ENCODE measurements around the gene NR0B2. TPM values are rescaled to one million over a fixed set of nuclear protein-coding genes. Genes with fewer than 3 reads are reported as not detected.
"Not testable (repeated sequence)": the region's sequence is repeated elsewhere in the genome, so short reads cannot be mapped to it uniquely, and the experiment has no call there.

Gene NR0B2
- total RNA-seq, 8 experiments from 2014 or later = 0.24 TPM; not detected in 7

DNA sequence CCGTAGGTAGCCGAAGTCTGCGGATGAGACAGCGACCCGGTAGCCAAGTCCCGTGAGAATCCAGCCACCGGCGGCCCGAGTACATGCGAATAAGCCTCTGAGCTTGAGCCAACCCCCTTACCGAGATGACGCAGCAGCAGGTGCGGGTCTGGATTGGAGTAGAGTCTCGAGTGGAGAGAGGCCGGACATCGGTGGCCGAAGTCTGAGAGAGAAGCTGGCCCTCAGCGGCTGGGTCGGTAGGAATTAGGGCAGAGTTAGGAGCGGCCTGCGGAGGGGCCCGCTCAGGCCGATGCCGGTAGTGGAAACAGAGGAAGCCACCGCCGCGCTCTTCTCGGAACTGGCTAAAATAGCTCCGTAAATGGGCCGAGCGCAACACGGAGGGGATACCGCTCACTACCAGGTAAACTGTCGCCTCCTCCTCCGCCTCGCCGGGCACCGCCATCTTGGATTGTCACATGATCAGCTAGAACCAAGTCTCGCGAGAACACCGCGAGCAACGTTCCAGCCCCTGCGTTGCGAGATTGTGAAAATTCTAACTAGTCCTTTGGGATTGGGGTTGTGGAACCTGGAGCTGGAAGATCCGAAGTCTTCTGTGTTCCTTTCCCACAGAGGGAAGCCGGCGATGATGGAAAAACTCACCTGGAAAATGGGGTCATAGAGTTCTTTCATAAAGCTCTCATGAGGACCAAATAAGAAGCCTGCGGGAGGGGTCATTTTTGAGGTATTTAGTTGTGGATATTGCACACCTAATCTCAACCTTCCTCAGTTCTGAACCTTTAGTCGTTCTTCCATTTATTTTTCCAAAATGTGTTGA, 13.6 kb downstream of the NR0B2 start, which contains the start of gene GPATCH3:
GPATCH3 (minus strand) TSS at position 467 of the 814 bp plus-strand sequence; CDS start at position 442, 25 bp downstream.
- in situ Hi-C loops (cut with MboI; ENCODE audit: low pct_unique_long_range_greater_than_20kb in 2 of 9, low sequenced_read_pairs in 9 of 9, unreplicated experiment in 9 of 9) = no loop called here
- Histone ChIP-seq H3K4me3 (peak within 1 kb of the TSS; percentile 81 to 99 (median 94)), H3K27ac (peak within 1 kb of the TSS; percentile 57 to 67), H3K4me1 (replicated peaks in 1 of 2) (peaks cover 9 to 11% of the 10 kb centered on the region in 2 donors)
- 0 to 2% (median 1%) methylated on average over 8 to 50 of the region's 50 CpGs for WGBS, 10 experiments
- peak; percentile 89 to 97 (median 94) for ATAC-seq (replicated peaks in 6 of 8)

GRCh38 chr1:26897351-26897750, 16.4 kb downstream of the NR0B2 start:
- in situ Hi-C loops (cut with MboI; ENCODE audit: low pct_unique_long_range_greater_than_20kb in 2 of 9, low sequenced_read_pairs in 9 of 9, unreplicated experiment in 9 of 9) = no loop called here
- no peak for ATAC-seq (replicated peaks in 6 of 8)
- Histone ChIP-seq H3K27ac (no peak overlapping the region), H3K4me1 (replicated peaks in 1 of 2) (peaks cover 9 to 11% of the 10 kb centered on the region in 2 donors), H3K4me3 (no peak overlapping the region)
- 83 to 100% (median 97%) methylated on average over 1 to 9 of the region's 9 CpGs; no CpG with 5 or more reads in 3 of the 10 experiments for WGBS, 10 experiments

- Histone ChIP-seq H3K4me3 (no peak overlapping the region), H3K4me1 (replicated peaks in 1 of 2) (peaks cover 11 to 12% of the 10 kb centered on the region in 2 donors), H3K27ac (no peak overlapping the region)
- ATAC-seq (replicated peaks in 6 of 8) = no peak
- in situ Hi-C loops (cut with MboI; ENCODE audit: low pct_unique_long_range_greater_than_20kb in 2 of 9, low sequenced_read_pairs in 9 of 9, unreplicated experiment in 9 of 9) = no loop called here
- 81 to 100% (median 93%) methylated on average over 1 to 13 of the region's 13 CpGs; no CpG with 5 or more reads in 1 of the 10 experiments for WGBS, 10 experiments
These were observed 19.5 kb downstream of the NR0B2 start for GRCh38 chr1:26894263-26894662.

GRCh38 chr1:26890467-26890796, 23.3 kb downstream of the NR0B2 start:
- peak; percentile 41 to 58 (median 51) for ATAC-seq (replicated peaks in 6 of 8)
- in situ Hi-C loops (cut with MboI; ENCODE audit: low pct_unique_long_range_greater_than_20kb in 2 of 9, low sequenced_read_pairs in 9 of 9, unreplicated experiment in 9 of 9) = no loop called here
- WGBS, 10 experiments = 0 to 23% (median 7%) methylated on average over 3 to 10 of the region's 12 CpGs; no CpG with 5 or more reads in 5 of the 10 experiments

DNA sequence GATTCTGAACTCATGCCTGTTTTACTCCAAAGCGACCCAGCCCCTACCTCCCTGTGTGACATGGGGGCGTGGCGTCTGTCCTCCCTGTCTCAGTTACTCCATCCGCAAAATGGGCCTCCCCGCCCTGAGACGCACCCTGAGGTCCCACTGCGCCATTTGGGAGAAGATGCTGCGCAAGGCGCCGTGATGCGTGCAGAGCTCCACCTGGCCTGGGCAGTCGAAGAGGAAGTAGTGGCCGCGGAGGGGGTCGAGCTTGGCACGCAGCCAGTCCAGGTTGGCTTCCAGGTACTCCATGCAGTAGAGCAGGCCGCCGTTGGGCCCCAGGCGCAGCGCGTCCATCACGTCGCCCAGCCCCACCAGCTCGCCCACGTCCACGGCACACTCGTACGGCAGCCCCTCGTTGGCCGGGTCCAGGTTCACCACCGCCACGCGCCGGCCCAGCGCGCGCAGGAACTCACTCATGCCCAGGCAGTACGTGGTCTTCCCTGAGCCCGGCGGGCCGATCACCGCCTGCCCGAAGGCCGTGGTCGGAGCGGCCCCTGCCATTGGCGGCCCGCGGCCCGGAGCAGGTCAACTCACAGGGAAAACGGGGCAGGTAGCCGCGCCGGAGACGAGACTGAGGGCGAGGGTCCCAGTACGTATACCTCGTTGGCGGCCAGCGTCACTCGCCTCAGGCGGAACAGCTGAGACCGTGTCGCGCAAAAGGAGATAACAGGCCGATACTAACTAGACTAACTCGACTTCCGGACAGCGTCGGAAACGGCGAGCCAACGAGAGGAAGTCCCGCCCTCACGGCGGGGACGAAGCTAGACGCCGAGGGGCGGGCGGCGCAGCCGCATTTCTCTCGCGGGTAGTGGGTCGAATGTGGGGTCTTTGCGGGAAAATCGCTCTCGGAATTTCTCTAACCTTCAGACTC, 24.0 kb downstream of the NR0B2 start, which contains the start of gene GPN2:
GPN2 (minus strand) TSS at position 733 of the 916 bp plus-strand sequence; CDS start at position 546, 187 bp downstream.
- Histone ChIP-seq H3K4me3 (peak within 1 kb of the TSS; percentile 63 to 97 (median 84)), H3K27ac (peak within 1 kb of the TSS; percentile 67 to 88), H3K4me1 (replicated peaks in 1 of 2) (peaks cover 11 to 12% of the 10 kb centered on the region in 2 donors)
- in situ Hi-C loops (cut with MboI; ENCODE audit: low pct_unique_long_range_greater_than_20kb in 2 of 9, low sequenced_read_pairs in 9 of 9, unreplicated experiment in 9 of 9) = no loop called here
- WGBS, 10 experiments = 0 to 13% (median 5%) methylated on average over 2 to 43 of the region's 89 CpGs; no CpG with 5 or more reads in 1 of the 10 experiments
- ATAC-seq (replicated peaks in 6 of 8) = peak; percentile 92 to 96 (median 94)

More at GRCh38 chr1:26890467-26890796, 23.3 kb downstream of the NR0B2 start:
- Histone ChIP-seq H3K4me3 (peak overlapping the region; percentile 63 to 97 (median 84)), H3K4me1 (replicated peaks in 1 of 2) (peaks cover 11 to 12% of the 10 kb centered on the region in 2 donors), H3K27ac (peak overlapping the region; percentile 67 to 88)

GRCh38 chr1:26888231-26888630, 25.5 kb downstream of the NR0B2 start:
- H3K4me3 ChIP-seq = no peak overlapping the region
- H3K27ac ChIP-seq = no peak overlapping the region
- ATAC-seq (replicated peaks in 6 of 8) = no peak
- in situ Hi-C loops (cut with MboI; ENCODE audit: low pct_unique_long_range_greater_than_20kb in 2 of 9, low sequenced_read_pairs in 9 of 9, unreplicated experiment in 9 of 9) = no loop called here
- 57 to 100% (median 100%) methylated on average over 1 of the region's 1 CpG; no CpG with 5 or more reads in 5 of the 10 experiments for WGBS, 10 experiments
- peaks cover 11 to 12% of the 10 kb centered on the region in 2 donors for H3K4me1 ChIP-seq (replicated peaks in 1 of 2)

GRCh38 chr1:26887125-26887524, 26.6 kb downstream of the NR0B2 start:
- no peak for ATAC-seq (replicated peaks in 6 of 8)
- in situ Hi-C loops (cut with MboI; ENCODE audit: low pct_unique_long_range_greater_than_20kb in 2 of 9, low sequenced_read_pairs in 9 of 9, unreplicated experiment in 9 of 9) = no loop called here
- Histone ChIP-seq H3K27ac (no peak overlapping the region), H3K4me1 (replicated peaks in 1 of 2) (peaks cover 11 to 12% of the 10 kb centered on the region in 2 donors), H3K4me3 (no peak overlapping the region)
- WGBS, 10 experiments = 71 to 100% (median 100%) methylated on average over 1 of the region's 1 CpG; no CpG with 5 or more reads in 5 of the 10 experiments

GRCh38 chr1:26882696-26883463, 30.9 kb downstream of the NR0B2 start:
- H3K4me3 ChIP-seq = no peak overlapping the region
- no peak overlapping the region for H3K27ac ChIP-seq
- WGBS, 10 experiments = 42 to 100% (median 89%) methylated on average over 2 to 5 of the region's 5 CpGs; no CpG with 5 or more reads in 1 of the 10 experiments
- H3K4me1 ChIP-seq (replicated peaks in 1 of 2) = no peaks in the 10 kb centered on the region
- in situ Hi-C loops (cut with MboI; ENCODE audit: low pct_unique_long_range_greater_than_20kb in 2 of 9, low sequenced_read_pairs in 9 of 9, unreplicated experiment in 9 of 9) = no loop called here
- peak in 1 of 8 experiments; percentile 45 for ATAC-seq (replicated peaks in 6 of 8)

DNA sequence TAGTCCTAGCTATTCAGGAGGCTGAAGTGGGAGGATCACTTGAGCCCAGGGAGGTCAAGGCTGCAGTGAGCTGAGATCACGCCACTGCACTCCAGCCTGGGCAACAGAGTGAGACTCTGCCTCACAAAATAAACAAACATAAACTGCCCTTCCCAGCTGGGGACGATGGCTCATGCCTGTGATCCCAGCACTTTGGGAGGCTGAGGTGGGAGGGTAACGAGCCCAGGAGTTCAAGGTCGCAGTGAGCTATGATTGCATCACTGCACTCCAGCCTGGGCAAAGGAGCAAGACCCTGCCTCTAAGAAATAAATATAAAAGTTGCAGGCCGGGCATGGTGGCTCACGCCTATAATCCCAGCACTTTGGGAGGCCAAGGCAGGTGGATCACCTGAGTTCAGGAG, 32.2 kb downstream of the NR0B2 start:
- H3K27ac ChIP-seq; in situ Hi-C loops (cut with MboI; ENCODE audit: low pct_unique_long_range_greater_than_20kb in 2 of 9, low sequenced_read_pairs in 9 of 9, unreplicated experiment in 9 of 9); H3K4me1 ChIP-seq (replicated peaks in 1 of 2); H3K4me3 ChIP-seq; ATAC-seq (replicated peaks in 6 of 8): not testable (repeated sequence)
- WGBS, 10 experiments = 60 to 100% (median 89%) methylated on average over 1 to 6 of the region's 6 CpGs; no CpG with 5 or more reads in 1 of the 10 experiments

GRCh38 chr1:26879793-26880192, 34.0 kb downstream of the NR0B2 start:
- Histone ChIP-seq H3K27ac (no peak overlapping the region), H3K4me3 (no peak overlapping the region), H3K4me1 (replicated peaks in 1 of 2) (no peaks in the 10 kb centered on the region)
- in situ Hi-C loops (cut with MboI; ENCODE audit: low pct_unique_long_range_greater_than_20kb in 2 of 9, low sequenced_read_pairs in 9 of 9, unreplicated experiment in 9 of 9) = no loop called here
- ATAC-seq (replicated peaks in 6 of 8) = peak in 1 of 8 experiments; percentile 7
- 83 to 100% (median 90%) methylated on average over 1 to 4 of the region's 4 CpGs; no CpG with 5 or more reads in 3 of the 10 experiments for WGBS, 10 experiments

DNA sequence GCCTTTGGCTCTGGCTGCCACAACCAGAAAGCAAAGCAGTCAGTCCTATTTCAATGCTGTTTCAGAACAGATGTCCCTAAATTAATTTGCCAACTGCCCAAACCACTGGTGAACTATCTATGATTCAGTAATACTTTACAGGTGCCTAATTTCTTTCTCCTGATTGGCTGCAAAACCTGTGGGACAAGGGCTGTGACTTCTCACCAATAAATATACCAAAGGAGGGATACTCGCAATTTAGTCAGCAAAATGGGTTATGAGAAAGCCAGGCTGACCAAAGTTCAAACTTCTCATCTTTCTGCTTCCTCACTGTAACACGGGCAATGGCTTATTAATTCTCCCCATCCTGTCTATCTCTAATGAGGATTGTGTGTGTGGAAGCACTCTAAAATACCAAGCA, 36.4 kb downstream of the NR0B2 start:
- in situ Hi-C loops (cut with MboI; ENCODE audit: low pct_unique_long_range_greater_than_20kb in 2 of 9, low sequenced_read_pairs in 9 of 9, unreplicated experiment in 9 of 9) = no loop called here

GRCh38 chr1:26874896-26875295, 38.9 kb downstream of the NR0B2 start:
- Histone ChIP-seq H3K4me3 (no peak overlapping the region), H3K4me1 (replicated peaks in 1 of 2) (no peaks in the 10 kb centered on the region), H3K27ac (no peak overlapping the region)
- WGBS, 10 experiments = 55 to 86% (median 72%) methylated on average over 1 to 4 of the region's 4 CpGs; no CpG with 5 or more reads in 2 of the 10 experiments
- in situ Hi-C loops (cut with MboI; ENCODE audit: low pct_unique_long_range_greater_than_20kb in 2 of 9, low sequenced_read_pairs in 9 of 9, unreplicated experiment in 9 of 9) = no loop called here
- no peak for ATAC-seq (replicated peaks in 6 of 8)

More for the DNA sequence above, 36.4 kb downstream of the NR0B2 start:
- Histone ChIP-seq H3K4me3 (no peak overlapping the region), H3K27ac (no peak overlapping the region), H3K4me1 (replicated peaks in 1 of 2) (no peaks in the 10 kb centered on the region)
- 0 to 100% (median 82%) methylated on average over 1 to 2 of the region's 2 CpGs; no CpG with 5 or more reads in 2 of the 10 experiments for WGBS, 10 experiments
- ATAC-seq (replicated peaks in 6 of 8) = no peak

Measured in motor neuron (in vitro differentiated cells).